ENCODE measurements around the gene DAB2IP. TPM values are rescaled to one million over a fixed set of nuclear protein-coding genes. Genes with fewer than 3 reads are reported as not detected.

The DAB2IP gene
- total RNA-seq, 1 experiment from 2014 or later = 17.0 TPM

DNA sequence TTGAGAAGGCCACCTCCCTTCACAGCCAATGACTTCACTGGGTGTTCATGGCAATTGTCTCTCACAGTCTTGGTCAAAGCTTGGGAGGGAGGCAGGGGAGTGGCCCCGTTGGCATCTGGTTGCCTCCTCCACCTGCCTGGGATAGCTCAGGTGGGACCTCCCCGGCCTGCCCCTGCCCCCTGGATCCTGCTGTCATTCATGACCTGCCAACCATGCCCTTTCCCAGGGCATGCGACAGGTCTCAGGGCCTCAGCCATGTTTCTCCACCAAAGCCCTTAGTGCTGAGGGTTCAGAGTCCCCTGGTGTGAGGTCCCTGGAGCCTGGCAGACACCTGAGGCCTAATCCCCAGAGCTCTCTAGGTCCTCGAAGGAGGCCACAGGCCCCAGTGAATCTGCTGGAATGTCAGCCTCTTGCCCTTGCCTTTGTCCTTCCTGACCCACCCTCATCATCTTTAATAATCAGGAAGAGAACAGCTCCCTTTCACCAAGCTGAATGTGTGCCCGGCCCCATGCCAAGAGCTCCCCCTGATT is 5.6 kb downstream of the DAB2IP start:
- Mint-ChIP-seq H3K4me1 (ENCODE audit: insufficient read depth, unreplicated experiment) (no peaks in the 10 kb centered on the region), H3K27me3 (ENCODE audit: insufficient read depth, unreplicated experiment) (peaks cover 57% of the 10 kb centered on the region), H3K4me3 (ENCODE audit: unreplicated experiment) (no peak overlapping the region), H3K27ac (ENCODE audit: low read depth, unreplicated experiment) (no peak overlapping the region), H3K36me3 (ENCODE audit: insufficient read depth, unreplicated experiment) (no peaks in the 10 kb centered on the region), H3K9me3 (ENCODE audit: unreplicated experiment) (no peaks in the 10 kb centered on the region)
- POLR2A ChIA-PET = no interaction called here
- TF ChIP-seq, protein P1, sequence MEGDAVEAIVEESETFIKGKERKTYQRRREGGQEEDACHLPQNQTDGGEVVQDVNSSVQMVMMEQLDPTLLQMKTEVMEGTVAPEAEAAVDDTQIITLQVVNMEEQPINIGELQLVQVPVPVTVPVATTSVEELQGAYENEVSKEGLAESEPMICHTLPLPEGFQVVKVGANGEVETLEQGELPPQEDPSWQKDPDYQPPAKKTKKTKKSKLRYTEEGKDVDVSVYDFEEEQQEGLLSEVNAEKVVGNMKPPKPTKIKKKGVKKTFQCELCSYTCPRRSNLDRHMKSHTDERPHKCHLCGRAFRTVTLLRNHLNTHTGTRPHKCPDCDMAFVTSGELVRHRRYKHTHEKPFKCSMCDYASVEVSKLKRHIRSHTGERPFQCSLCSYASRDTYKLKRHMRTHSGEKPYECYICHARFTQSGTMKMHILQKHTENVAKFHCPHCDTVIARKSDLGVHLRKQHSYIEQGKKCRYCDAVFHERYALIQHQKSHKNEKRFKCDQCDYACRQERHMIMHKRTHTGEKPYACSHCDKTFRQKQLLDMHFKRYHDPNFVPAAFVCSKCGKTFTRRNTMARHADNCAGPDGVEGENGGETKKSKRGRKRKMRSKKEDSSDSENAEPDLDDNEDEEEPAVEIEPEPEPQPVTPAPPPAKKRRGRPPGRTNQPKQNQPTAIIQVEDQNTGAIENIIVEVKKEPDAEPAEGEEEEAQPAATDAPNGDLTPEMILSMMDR (IDR thresholded peaks at IDR 0.05; ENCODE audit: unreplicated experiment) = no peak
- no TSS peak for BruUV-seq (replicated peaks)
- CTCF ChIA-PET = interaction anchor here (0.6 to 1.5 kb wide), 4 partner anchors 22 to 433 kb away, joined by 3 to 5 read pairs (median 4); no protein-coding TSS in a partner anchor
- no peak for DNase-seq (ENCODE audit: unreplicated experiment)
- intact Hi-C loops (cut with micrococcal nuclease) = no loop called here

- CTCF ChIA-PET = interaction anchor here (0.6 kb wide), 2 partner anchors 676 to 1052 kb away, joined by 4 read pairs; no protein-coding TSS in a partner anchor
- H3K27ac Mint-ChIP-seq (ENCODE audit: low read depth, unreplicated experiment) = no peak overlapping the region
- POLR2A ChIA-PET = interaction anchor here (1.2 kb wide), 1 partner anchor 48 kb away, joined by 3 read pairs; no protein-coding TSS in a partner anchor
- no peak overlapping the region for H3K4me3 Mint-ChIP-seq (ENCODE audit: unreplicated experiment)
- no peaks in the 10 kb centered on the region for H3K4me1 Mint-ChIP-seq (ENCODE audit: insufficient read depth, unreplicated experiment)
- no peaks in the 10 kb centered on the region for H3K36me3 Mint-ChIP-seq (ENCODE audit: insufficient read depth, unreplicated experiment)
- peaks cover 60% of the 10 kb centered on the region for H3K27me3 Mint-ChIP-seq (ENCODE audit: insufficient read depth, unreplicated experiment)
- TF ChIP-seq, protein P1 (IDR thresholded peaks at IDR 0.05; ENCODE audit: unreplicated experiment) = no peak
- no TSS peak for BruUV-seq (replicated peaks)
- H3K9me3 Mint-ChIP-seq (ENCODE audit: unreplicated experiment) = no peaks in the 10 kb centered on the region
- no peak for DNase-seq (ENCODE audit: unreplicated experiment)
- intact Hi-C loops (cut with micrococcal nuclease) = no loop called here
These were observed 6.7 kb downstream of the DAB2IP start for GRCh38 chr9:121658166-121658565.

DNA sequence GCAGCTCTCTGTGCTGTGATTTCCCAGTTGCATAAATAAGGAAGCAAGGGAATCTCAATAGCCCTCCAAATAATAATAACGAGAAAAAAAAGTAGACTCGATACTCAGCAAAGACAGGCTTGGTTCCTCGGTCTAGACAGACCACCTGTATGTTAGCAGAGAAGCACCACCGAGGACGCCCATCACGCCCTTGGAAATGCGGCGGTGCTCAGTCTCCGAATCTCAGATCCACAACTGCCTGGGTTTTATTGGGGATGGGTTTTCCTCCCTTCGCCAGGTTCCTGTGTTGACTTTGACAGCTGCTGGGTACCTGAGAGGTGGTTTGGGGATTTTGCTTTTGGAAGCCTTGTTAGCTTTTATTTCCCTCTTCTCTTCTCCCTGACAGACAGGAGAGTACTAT is 7.2 kb downstream of the DAB2IP start:
- no peaks in the 10 kb centered on the region for H3K36me3 Mint-ChIP-seq (ENCODE audit: insufficient read depth, unreplicated experiment)
- H3K4me3 Mint-ChIP-seq (ENCODE audit: unreplicated experiment) = no peak overlapping the region
- CTCF ChIA-PET = interaction anchor here (0.6 to 1.3 kb wide), 4 partner anchors 22 to 1053 kb away, joined by 3 to 5 read pairs (median 4); no protein-coding TSS in a partner anchor
- H3K4me1 Mint-ChIP-seq (ENCODE audit: insufficient read depth, unreplicated experiment) = no peaks in the 10 kb centered on the region
- no TSS peak for BruUV-seq (replicated peaks)
- POLR2A ChIA-PET = interaction anchor here (1.2 kb wide), 1 partner anchor 49 kb away, joined by 3 read pairs; no protein-coding TSS in a partner anchor
- no peak overlapping the region for H3K27ac Mint-ChIP-seq (ENCODE audit: low read depth, unreplicated experiment)
- intact Hi-C loops (cut with micrococcal nuclease) = no loop called here
- TF ChIP-seq, protein P1 (IDR thresholded peaks at IDR 0.05; ENCODE audit: unreplicated experiment) = no peak
- peaks cover 60% of the 10 kb centered on the region for H3K27me3 Mint-ChIP-seq (ENCODE audit: insufficient read depth, unreplicated experiment)
- H3K9me3 Mint-ChIP-seq (ENCODE audit: unreplicated experiment) = no peaks in the 10 kb centered on the region
- DNase-seq (ENCODE audit: unreplicated experiment) = no peak

DNA sequence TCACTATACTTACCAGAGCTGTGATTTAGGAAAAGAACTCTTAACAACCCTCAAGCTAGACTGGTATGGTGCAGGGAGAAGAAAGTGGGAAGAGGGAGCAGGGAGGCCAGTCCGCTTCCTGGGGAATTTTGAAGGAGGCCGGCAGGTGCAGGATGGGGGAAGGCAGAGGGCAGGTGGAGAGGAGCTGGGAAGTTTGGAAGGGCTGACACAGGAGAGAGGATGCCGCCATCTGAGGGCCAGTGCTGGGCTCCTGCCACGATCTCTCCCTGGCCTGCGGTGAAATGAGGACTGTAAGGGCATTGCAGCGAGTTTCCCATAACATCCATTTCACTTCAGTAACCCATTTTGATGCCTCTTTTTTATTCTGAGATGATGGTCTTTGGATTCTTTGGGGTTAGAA is 8.9 kb downstream of the DAB2IP start:
- Mint-ChIP-seq H3K27me3 (ENCODE audit: insufficient read depth, unreplicated experiment) (peaks cover 53% of the 10 kb centered on the region), H3K36me3 (ENCODE audit: insufficient read depth, unreplicated experiment) (no peaks in the 10 kb centered on the region), H3K4me3 (ENCODE audit: unreplicated experiment) (no peak overlapping the region), H3K4me1 (ENCODE audit: insufficient read depth, unreplicated experiment) (no peaks in the 10 kb centered on the region), H3K27ac (ENCODE audit: low read depth, unreplicated experiment) (no peak overlapping the region), H3K9me3 (ENCODE audit: unreplicated experiment) (no peaks in the 10 kb centered on the region)
- no TSS peak for BruUV-seq (replicated peaks)
- CTCF ChIA-PET = interaction anchor here (0.6 to 1.3 kb wide), 2 partner anchors 21 to 94 kb away, joined by 3 to 5 read pairs; no protein-coding TSS in a partner anchor
- intact Hi-C loops (cut with micrococcal nuclease) = no loop called here
- POLR2A ChIA-PET = no interaction called here
- TF ChIP-seq, protein P1 (IDR thresholded peaks at IDR 0.05; ENCODE audit: unreplicated experiment) = no peak
- no peak for DNase-seq (ENCODE audit: unreplicated experiment)
